ENCODE measurements around the gene OR2B6. TPM values are rescaled to one million over a fixed set of nuclear protein-coding genes. Genes with fewer than 3 reads are reported as not detected.
"Not testable (repeated sequence)": the region's sequence is repeated elsewhere in the genome, so short reads cannot be mapped to it uniquely, and the experiment has no call there.

OR2B6 gene
- polyA plus RNA-seq (ENCODE audit: insufficient read length), result not detected

- no peak for DNase-seq
Observed at GRCh38 chr6:27956941-27957340, at the start of gene OR2B6. TSS of gene OR2B6 (plus strand) at chr6:27957241. CDS start at chr6:27957241, 0 bp downstream.

- DNase-seq, result no peak
Observed at GRCh38 chr6:27908017-27908416, 49.0 kb upstream of the OR2B6 start.

GRCh38 chr6:27911956-27912446 lies 45.0 kb upstream of the OR2B6 start, which contains the start of gene OR2B2:
TSS of gene OR2B2 (minus strand) at chr6:27912396. CDS start at chr6:27912319, 77 bp downstream.
- no peak for DNase-seq

GRCh38 chr6:27922949-27923348 lies 34.1 kb upstream of the OR2B6 start:
- DNase-seq, result no peak

- no peak for DNase-seq
Observed at GRCh38 chr6:27924179-27924578, 32.9 kb upstream of the OR2B6 start.

- not testable (repeated sequence) for DNase-seq
Observed at GRCh38 chr6:27928041-27928440, 29.0 kb upstream of the OR2B6 start.

GRCh38 chr6:27929930-27930329 lies 27.1 kb upstream of the OR2B6 start:
- DNase-seq, result not testable (repeated sequence)

- no peak for DNase-seq
Observed at GRCh38 chr6:27931209-27931608, 25.8 kb upstream of the OR2B6 start.

GRCh38 chr6:27940766-27941165 lies 16.3 kb upstream of the OR2B6 start:
- DNase-seq, result no peak

GRCh38 chr6:27943072-27943471 lies 14.0 kb upstream of the OR2B6 start:
- not testable (repeated sequence) for DNase-seq

GRCh38 chr6:27948237-27948636 lies 8.8 kb upstream of the OR2B6 start:
- no peak for DNase-seq

GRCh38 chr6:27951040-27951439 lies 6.0 kb upstream of the OR2B6 start:
- DNase-seq, result no peak

GRCh38 chr6:27957516-27957915 lies 475 bp downstream of the OR2B6 start:
- DNase-seq, result no peak

- no peak for DNase-seq
Observed at GRCh38 chr6:27962506-27962905, 5.5 kb downstream of the OR2B6 start.

GRCh38 chr6:27966044-27966443 lies 9.0 kb downstream of the OR2B6 start:
- no peak for DNase-seq

GRCh38 chr6:27966816-27967426 lies 9.9 kb downstream of the OR2B6 start:
- DNase-seq, result no peak

GRCh38 chr6:27970444-27970843 lies 13.4 kb downstream of the OR2B6 start:
- DNase-seq, result no peak

GRCh38 chr6:27972750-27973149 lies 15.7 kb downstream of the OR2B6 start:
- no peak for DNase-seq

GRCh38 chr6:27977387-27977786 lies 20.3 kb downstream of the OR2B6 start:
- no peak for DNase-seq

- no peak for DNase-seq
Observed at GRCh38 chr6:27978705-27979104, 21.7 kb downstream of the OR2B6 start.

- no peak for DNase-seq
Observed at GRCh38 chr6:27980111-27980510, 23.1 kb downstream of the OR2B6 start.

- DNase-seq, result no peak
Observed at GRCh38 chr6:27986928-27987725, 30.1 kb downstream of the OR2B6 start.

GRCh38 chr6:27994616-27995015 lies 37.6 kb downstream of the OR2B6 start:
- peak; percentile 8 for DNase-seq

Data from hindlimb muscle (tissue), 1 donor.